NOMO-1 treated with dmso at 0.1 percent for 144 hours (cell line): ENCODE measurements around the gene MMP11.
A peak's percentile ranks its signal among the peaks of the same experiment; 100 is the strongest.

Experiments
- DNase-seq: peaks from one replicate; lab custom pipeline; 2025; ENCODE audit not compliant: unreplicated experiment; lab: John Stamatoyannopoulos, UW

The MMP11 gene

DNA sequence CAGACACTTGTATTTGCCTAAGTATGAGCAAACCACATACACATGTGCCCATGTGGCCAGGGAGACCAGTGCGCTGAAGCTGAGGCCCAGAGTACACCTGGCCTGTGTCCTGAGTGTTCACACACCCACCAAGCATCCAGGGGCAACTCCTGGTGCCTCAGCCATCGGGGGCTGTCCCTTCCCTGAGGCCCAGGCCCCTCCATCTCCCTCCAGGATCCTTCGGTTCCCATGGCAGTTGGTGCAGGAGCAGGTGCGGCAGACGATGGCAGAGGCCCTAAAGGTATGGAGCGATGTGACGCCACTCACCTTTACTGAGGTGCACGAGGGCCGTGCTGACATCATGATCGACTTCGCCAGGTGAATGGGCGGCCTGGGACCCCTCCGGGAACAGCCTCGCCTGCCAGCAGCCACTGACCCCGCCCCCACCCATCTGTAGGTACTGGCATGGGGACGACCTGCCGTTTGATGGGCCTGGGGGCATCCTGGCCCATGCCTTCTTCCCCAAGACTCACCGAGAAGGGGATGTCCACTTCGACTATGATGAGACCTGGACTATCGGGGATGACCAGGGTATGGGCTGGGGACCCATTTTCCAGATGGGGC lies 7.6 kb downstream of the MMP11 start:
- DNase-seq, result no peak

DNA sequence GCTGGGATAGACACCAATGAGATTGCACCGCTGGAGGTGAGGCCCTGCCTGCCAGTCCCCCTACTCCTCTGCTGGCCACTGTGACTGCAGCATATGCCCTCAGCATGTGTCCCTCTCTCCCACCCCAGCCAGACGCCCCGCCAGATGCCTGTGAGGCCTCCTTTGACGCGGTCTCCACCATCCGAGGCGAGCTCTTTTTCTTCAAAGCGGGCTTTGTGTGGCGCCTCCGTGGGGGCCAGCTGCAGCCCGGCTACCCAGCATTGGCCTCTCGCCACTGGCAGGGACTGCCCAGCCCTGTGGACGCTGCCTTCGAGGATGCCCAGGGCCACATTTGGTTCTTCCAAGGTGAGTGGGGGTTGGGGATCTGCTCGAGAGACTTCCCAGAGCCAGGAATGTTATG lies 8.4 kb downstream of the MMP11 start:
- DNase-seq, result no peak

DNA sequence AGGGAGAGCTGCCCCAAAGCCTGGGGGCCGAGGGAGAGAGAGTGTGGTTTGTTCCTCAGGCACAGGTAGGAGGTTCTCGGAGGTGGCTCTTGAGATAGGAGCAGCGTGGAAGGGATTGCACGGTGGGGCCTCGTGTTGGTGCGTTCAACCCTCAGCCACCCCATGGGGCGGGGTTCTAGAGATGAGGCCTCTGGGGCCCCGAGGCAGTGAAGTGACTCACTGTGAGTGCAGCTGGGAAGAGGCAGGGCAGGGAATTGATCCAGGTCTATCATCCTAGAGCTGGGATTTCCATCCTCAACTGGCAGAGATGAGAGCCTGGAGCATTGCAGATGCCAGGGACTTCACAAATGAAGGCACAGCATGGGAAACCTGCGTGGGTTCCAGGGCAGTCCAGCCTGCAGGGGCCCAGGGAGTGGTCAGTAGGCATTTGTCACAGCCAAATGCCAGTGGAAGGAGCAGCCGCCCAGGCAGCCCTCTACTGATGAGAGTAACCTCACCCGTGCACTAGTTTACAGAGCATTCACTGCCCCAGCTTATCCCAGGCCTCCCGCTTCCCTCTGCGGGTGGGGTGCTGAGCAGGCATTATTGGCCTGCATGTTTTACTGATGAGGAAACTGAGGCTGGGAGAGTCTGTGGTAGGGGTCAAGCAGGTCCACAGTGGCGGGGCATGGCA lies 9.0 kb downstream of the MMP11 start:
- no peak for DNase-seq

DNA sequence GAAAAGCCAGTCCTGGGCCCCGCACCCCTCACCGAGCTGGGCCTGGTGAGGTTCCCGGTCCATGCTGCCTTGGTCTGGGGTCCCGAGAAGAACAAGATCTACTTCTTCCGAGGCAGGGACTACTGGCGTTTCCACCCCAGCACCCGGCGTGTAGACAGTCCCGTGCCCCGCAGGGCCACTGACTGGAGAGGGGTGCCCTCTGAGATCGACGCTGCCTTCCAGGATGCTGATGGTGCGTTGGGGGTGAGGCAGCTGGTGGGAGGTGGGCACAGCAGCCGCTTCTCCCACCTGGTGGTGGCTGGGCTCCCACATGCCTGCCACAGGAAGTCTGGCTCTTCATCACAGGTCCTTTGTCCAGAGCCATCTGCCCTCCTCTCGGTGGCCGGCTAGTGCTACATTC lies 9.6 kb downstream of the MMP11 start:
- DNase-seq, result no peak

DNA sequence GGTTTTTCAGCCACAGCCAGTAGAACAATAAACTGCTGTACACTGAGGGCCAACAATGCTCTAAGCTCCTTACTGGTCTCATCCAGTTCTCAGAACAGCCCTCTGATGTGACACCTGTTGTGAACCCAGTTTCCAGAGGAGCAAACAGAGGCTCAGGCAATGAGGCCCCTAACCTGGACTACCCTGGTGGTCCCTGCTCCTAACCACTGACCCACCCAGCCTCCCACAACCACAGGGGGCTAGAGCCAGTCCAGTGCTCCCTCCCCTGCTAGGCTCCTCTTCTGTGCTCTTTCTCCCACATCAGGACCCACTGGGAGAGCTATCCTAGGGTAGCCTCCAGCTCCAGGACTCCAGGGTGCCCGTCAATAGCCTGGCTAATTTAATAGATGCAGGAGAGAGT lies 10.1 kb downstream of the MMP11 start:
- no peak for DNase-seq

DNA sequence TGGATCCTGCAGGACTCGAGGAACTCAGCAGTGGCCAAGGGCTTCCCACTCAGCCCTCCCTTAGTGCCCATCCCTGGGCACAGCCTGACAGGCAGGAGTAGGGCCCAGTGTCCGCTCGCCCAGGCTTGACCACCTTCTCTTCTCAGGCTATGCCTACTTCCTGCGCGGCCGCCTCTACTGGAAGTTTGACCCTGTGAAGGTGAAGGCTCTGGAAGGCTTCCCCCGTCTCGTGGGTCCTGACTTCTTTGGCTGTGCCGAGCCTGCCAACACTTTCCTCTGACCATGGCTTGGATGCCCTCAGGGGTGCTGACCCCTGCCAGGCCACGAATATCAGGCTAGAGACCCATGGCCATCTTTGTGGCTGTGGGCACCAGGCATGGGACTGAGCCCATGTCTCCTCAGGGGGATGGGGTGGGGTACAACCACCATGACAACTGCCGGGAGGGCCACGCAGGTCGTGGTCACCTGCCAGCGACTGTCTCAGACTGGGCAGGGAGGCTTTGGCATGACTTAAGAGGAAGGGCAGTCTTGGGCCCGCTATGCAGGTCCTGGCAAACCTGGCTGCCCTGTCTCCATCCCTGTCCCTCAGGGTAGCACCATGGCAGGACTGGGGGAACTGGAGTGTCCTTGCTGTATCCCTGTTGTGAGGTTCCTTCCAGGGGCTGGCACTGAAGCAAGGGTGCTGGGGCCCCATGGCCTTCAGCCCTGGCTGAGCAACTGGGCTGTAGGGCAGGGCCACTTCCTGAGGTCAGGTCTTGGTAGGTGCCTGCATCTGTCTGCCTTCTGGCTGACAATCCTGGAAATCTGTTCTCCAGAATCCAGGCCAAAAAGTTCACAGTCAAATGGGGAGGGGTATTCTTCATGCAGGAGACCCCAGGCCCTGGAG lies 10.9 kb downstream of the MMP11 start:
- DNase-seq, result no peak

DNA sequence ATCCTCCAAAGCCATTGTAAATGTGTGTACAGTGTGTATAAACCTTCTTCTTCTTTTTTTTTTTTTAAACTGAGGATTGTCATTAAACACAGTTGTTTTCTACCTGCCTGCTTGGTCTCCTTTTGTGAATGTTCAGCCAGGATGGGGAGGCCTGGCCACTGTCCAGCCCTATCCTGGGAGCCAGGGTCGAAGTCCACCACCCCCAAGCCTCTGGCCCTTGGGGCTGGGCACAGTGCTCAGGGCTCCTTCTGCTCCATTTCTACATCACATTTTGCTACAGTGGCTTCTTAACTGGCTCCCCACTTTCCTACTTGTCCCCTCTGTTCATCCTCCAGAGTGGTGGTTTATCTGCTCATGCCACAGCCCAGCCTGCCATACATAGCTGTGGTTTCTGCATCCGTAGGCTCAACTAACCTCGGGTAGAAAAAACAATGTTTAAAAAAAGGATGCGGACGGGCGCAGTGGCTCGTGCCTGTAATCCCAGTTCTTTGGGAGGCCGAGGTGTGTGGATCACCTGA lies 11.6 kb downstream of the MMP11 start:
- no peak for DNase-seq

DNA sequence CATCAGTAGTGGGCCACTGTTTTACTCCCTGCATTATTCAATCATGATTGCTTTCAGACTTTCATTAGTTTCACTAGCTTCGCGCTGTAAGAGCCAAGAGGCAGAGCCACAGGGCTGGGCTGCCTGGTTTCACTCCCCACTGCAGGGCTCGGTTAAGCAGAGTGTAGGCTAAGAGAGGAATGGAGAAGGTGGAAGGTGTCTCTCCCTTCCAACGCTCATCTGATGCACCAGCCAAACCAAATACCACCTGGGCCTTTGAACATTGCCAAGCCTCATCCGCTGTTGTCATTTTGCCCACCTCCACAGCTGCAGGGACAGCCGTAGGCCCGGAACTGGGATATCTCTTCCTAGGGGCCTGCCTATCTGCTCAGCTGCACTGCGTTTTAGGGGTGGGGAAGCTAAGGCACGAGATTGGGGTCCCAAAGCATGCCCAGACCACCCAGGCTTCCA lies 13.6 kb downstream of the MMP11 start:
- DNase-seq, result no peak

DNA sequence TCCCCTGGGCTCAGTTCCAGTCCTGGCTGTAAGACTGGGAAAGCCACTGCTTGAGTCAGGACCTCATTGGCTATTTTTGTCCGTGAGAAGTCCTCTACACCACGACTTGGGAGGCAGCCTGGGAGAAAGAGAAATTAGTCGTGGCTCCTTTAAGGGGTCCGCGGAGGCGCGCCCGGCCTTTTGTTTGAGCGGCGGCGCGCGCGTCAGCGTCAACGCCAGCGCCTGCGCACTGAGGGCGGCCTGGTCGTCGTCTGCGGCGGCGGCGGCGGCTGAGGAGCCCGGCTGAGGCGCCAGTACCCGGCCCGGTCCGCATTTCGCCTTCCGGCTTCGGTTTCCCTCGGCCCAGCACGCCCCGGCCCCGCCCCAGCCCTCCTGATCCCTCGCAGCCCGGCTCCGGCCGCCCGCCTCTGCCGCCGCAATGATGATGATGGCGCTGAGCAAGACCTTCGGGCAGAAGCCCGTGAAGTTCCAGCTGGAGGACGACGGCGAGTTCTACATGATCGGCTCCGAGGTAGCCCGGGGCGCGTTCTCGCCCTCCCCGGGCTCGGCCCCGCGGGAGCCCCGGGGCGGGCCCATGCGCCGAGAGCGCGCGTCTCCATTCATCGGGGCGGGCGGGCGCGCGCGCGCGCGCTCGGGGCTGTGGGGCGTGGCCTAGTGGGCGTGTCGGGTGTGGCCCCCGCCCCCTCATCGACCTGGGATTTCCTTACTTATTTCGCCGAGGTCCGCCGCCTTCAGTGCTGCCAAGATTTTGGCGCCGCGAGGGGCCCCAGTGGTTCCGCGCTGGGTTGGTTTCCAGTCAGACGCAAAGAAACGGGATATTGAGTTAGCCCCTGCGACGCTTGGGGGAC lies 14.3 kb downstream of the MMP11 start, which contains the start of gene SMARCB1:
Gene SMARCB1 (plus strand): TSS at position 215 of the 848 bp plus-strand sequence. CDS start 204 bp downstream, at position 419.
- DNase-seq, result peak; percentile 71

DNA sequence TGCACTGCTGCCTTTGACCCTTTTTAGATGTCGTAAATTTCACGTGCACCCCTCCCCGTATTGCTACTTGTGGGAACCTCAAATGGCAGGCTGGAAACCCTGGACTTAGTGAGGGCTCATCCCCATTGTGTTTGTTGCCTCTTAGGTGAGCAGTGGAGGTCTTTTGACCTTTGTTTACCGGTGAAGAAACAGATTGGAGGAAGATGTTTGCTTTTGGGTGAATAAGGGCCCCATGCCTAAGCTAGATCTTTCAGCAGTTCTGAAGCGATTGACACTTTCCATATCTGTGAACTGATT lies 14.9 kb downstream of the MMP11 start:
- DNase-seq, result no peak

DNA sequence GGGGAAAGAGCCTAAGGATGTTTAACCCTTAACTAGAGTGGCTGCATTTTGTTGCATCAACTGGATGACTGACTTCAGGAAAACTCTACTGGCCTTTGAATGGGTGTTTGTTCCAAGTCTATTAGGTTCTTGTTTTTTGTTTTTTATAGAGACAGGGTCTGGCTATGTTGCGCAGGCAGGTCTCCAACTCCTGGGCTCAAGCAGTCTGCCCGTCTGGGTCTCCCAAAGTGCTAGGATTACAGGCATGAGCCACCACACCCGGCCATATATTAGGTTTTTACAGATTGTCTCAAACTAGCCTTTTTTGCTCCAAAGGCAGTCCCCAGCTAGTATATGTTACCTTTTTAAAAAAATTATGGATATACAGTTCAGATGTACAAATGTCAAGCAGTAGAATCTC lies 15.3 kb downstream of the MMP11 start:
- no peak for DNase-seq

DNA sequence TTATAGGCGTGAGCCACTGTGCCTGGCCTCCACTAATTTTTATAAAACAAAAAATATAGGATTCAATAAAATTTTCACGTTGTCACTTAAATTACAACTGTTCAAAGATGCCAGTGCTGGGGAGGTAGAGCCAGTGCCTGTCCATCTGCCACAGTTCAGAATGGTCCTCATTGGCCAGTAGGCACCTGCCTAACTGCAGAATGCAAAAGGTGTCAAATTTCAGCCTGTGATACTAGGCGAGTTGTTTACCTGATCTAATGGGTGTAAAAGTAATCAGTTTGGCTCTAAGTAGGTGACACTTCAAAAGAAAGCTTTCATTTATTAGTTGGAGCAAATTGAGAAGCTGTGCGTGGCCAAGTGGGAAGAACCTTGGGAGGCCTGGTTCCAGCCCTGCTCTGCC lies 16.5 kb downstream of the MMP11 start:
- DNase-seq, result no peak

DNA sequence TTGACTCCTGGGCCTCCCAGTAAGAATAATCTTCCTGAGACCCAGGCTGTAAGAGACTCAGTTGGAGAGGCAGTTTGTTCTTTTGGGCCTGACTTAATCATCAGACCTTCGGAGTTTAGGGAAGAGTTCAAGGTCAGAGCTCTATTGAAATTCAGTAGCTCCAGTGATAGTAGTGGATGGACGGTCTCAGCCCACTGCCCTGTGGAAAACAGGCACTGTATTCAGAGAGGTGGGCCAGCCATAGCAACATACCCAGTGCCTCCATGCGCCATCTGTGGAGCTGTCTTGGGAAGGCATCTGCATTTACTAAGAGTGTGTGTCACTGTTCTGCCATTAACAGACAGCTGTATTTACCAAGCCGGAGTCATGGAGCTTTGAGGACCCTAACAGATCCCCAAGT lies 17.0 kb downstream of the MMP11 start:
- DNase-seq, result no peak

DNA sequence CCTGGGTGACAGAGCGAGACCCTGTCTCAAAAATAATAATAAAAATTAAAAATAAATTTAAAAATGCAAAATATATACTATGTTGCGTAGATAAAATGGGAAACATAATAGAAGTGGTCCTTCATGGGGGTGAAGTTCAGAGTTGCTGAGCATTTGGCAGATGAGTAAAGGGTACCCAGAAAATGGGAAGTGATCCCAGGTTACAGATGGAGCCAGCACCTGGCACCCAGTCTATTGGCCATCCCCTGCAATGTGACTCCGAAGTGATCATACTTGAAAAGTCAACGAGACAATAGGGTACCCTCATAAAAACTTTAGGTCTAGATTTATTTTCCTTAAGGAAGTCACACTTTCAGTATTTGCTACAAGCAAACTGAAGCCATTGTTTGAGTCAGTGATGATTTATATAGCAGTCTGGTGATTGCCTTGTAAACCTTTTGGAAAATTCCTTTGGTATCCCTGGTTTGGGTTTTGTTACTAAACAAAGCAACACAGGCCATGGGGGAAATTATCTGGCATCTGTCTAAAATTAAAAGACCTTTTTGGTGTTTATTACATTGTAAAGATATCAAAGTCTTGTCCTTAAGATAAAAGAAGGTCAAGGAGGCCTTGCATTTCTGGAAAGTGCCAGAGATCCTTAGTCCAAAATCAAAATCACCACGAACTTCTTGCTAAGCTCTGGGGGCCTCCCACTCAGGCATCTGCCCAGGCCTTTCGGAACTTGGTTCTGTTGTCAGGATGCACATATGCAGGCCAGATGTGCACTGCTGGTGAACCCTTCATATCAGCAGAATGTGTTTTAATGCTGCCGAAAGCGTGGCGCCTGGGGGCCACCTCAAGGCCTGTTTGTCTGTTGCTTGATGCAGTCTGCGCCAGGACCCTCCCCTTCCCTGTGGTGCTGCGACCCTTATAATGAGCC lies 18.4 kb downstream of the MMP11 start:
- no peak for DNase-seq

DNA sequence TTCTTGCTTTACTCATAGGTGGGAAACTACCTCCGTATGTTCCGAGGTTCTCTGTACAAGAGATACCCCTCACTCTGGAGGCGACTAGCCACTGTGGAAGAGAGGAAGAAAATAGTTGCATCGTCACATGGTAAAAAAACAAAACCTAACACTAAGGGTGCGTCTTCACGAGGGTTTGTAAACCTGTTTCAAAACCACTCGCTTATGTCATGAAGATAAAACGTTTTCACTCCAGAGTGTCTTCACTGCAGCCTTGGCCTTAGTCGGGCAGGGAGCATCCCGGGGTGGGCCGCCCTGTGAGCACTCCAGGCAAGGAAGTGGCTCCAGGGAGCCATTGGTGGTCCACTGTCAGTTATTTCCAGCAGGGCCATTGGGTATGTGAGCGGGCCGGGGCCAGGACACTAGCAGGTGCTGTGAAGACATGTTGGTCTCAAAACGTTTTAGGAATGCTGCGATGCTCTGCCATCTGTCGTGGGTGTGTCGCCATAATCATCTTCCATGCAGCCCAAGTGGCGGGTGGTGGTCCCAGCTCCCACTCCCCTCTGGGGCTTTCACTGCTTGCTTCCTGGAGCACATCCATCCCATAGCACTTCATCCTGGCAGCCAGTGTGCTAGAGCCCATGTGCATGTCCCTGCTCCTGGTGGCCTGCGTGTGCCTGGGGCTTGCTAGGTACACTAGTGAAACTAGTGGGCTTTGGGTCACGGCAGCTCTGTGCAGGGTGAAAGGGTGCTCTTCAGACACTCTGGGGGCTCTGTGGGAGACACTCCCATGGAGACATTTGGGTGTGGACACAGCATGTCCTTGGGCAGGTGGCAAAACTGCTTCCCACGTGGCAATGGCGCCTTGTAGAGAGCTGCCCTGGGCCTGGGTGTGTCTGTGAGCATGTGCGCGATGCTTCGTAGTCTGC lies 19.3 kb downstream of the MMP11 start:
- DNase-seq, result no peak

DNA sequence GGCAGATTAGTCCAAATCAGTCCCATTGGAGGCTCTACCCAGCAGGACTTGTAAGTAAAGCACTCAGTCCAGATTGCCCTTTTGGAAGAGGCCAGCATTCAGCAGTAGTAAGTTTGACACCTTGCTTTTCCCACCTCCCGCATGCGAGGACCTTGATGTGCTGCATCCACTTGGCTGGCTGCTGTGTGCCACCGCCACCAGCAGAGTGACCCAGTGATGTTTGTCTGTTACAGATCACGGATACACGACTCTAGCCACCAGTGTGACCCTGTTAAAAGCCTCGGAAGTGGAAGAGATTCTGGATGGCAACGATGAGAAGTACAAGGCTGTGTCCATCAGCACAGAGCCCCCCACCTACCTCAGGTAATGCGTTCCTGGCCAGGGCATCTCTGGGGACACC lies 20.7 kb downstream of the MMP11 start:
- no peak for DNase-seq

DNA sequence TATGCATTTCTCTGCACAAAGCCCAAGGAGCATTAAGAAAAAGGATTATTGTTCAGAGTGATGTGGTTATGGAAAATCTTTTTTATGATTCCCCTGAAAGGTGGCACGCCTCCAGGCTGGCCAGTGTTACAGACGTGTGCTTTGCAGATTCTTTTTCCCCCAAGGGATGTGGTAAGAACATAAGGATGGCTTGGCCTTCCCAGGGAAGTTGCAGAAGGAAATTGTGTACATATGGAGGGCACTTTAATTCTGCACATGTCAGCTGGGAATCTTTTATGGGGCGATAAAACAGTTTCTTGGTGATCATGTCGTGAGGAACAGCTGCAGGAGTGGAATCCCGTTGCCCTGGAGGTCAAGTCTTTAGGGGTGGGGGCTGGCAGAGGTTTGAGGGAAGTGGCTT lies 23.8 kb downstream of the MMP11 start:
- DNase-seq, result no peak

DNA sequence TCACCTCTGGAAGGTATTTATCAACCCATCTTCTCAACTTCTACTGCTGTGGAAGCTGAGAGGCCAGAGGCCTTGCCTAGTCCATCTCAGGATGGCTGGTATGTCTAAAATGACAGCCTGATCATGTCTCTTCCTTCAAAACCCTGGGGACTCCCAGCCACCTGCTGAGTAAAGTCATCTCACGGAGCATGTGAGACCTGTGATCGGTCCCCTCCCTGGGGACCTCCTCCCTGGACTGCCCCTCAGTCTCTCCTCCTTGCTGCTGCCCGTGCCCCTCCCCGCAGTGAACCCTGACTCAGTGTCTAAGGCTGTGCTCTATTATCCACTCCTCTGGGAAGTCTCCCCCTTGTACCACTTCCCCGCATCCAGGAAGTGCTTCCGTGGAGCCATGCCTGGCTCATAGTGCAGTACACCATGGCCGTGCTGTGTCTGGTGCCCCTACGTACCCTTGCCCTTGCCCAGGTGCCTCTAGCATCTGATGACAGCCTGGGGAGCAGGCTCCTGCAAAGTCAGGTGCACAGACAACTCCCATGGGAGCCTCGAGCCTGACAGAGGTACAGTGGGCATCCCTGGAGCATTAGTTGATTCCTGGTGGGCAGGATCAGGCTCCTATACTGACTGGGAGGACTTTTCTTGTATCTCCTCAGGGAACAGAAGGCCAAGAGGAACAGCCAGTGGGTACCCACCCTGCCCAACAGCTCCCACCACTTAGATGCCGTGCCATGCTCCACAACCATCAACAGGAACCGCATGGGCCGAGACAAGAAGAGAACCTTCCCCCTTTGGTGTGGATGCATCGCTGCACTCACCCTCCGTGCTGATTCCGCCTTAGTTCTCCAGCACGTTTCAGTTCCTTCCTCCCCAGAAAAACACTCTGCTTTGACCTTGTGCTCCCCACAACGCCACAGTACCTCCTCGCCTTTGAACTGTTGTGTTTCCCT lies 27.9 kb downstream of the MMP11 start:
- no peak for DNase-seq
